ENCODE measurements around the gene SLC30A2.

SLC30A2 gene

DNA sequence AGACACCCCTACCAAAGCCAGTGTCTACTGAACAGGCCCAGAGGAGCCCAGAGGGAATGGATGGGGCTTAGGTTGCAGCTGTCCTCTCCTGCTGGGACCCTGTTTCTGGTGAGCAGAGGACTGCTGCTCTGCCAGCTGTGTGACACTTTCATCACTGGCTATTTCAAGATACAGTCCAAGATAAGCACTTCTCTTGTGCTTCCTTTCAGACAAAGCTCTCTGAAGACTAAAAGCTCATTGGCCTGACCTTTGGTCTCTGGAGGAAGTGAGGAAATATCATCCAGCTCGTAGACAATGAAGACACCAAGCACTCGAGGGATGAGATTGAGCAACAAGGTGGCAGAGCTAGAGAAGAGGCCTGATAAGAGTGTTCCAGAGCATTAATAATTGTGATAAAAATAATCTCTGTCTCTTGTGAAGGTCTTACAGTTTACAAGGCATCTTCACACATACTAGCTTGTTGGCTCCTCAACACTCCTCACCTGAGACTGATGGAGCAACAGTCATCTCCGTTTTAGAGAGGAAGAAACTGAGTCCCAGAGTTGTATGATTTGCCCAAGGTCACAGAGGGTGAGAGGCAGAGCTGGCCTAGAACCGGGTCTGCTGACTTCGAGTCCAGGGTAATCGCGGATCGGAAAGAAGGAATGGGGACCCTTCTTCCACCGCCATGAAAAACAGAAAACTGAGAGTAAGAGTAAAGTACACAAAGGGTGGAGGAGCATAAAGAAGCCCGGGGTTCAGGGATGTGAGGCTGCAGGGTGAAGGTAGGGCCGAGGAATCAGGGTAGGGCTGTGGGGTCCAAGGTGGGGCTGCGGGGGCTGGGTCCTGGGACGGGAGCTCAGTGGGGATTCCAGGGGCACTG, 48.7 kb downstream of the SLC30A2 start:
- no peak for DNase-seq (ENCODE audit: low read depth in 3 of 3)

DNA sequence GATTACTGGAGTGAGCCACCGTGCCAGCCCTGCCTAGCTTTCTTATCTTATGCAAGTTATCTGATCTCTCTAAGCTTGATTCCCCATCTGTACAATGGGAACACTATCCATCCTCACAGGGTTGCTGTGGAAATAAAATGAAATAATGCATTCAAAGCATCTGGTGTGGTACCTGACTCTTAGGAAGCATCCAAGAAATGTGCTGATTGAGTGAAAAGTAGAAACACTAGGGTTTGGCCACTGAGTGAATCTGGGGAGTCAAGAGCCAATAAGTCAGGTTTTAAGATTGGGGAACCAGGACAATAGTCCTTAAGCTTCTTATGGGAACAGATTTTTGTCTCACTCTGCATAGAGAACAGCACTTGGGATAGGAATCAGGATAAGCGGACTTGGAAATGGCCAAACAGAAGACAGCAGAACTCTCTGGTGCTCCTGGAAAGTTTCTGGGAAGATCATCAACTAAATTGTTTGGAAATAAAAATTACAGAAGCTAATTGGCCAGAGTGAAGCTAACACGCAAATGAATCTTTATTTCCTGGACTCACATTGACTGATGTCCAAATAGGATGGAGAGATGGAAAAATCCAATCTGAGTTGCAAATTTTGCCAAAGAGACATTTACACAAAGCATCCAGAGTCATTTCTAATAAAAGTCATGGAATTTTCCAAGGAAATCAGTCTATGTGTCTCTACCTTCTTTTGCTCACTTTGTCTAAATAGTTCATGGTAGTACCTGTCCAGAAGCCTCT, 51.3 kb downstream of the SLC30A2 start:
- DNase-seq (ENCODE audit: low read depth in 3 of 3) = no peak

- DNase-seq (ENCODE audit: low read depth in 3 of 3) = no peak
Measured at GRCh38 chr1:25993197-25993951, 52.5 kb downstream of the SLC30A2 start.

- no peak for DNase-seq (ENCODE audit: low read depth in 3 of 3)
Measured at GRCh38 chr1:25992689-25993171, 53.2 kb downstream of the SLC30A2 start.

DNA sequence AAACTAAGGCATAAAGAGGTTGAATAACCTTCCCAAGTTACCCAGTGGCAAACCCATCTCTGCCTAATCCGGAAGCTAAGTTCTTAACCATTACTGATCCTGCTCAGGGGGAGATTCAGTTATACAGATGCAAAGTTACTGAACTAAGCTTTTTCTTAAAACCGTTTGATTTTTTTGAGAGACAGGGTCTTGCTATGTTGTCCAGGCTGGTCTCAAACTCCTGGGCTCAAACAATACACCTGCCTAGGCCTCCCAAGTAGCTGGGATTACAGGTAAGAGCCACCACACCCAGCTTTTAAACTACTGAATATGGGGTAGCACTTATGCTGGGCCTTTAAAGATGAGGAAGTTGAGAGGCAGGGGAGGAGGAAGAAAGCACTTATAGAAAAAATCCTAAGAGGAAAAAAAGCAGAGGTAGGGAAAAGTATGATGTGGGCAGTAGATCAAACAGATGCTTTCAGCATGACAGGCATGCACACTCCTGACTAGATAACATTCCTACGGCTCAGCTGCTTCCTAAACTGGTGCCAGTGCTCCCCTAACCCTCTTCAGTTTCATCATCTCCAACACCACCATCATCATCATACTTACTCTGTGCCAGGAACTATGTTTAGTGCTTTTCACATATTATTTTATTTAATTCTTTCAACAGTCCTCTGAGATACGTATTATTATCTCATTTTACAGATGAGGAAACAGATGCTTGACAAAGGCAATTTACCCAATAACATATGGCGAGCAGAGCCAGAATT, 53.8 kb downstream of the SLC30A2 start:
- DNase-seq (ENCODE audit: low read depth in 3 of 3) = no peak

DNA sequence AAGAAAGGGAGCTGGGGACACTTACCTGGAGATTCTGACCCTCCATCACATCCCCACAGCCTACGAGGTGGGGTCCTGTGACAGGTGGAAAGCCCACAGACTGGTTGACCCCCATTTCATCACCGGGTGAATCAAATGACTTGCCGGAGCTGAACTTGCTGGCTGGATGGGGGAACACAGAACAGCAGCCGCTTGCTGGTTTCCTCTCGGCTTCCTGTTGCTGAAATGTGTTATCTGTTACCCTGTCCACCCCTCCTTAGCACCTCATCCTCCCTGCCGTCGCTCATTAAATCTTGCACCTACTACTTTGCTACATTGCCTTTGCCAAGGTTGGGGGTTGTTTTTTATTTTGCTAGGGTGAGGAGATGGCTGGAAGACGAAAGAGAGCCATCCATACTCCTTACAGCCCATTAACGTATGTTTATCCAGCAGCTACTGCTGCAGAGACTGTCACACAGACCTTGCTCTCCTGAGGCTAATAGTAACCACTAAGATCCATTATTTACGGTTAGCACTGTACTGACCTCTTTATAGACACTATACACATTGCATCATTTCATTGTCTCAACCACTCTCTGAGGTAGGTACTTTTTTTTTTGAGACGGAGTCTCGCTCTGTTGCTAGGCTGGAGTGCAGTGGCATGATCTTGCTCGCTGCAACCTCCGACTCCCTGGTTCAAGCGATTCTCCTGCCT, 55.1 kb downstream of the SLC30A2 start:
- peak in 1 of 3 experiments; percentile 33 for DNase-seq (ENCODE audit: low read depth in 3 of 3)

DNA sequence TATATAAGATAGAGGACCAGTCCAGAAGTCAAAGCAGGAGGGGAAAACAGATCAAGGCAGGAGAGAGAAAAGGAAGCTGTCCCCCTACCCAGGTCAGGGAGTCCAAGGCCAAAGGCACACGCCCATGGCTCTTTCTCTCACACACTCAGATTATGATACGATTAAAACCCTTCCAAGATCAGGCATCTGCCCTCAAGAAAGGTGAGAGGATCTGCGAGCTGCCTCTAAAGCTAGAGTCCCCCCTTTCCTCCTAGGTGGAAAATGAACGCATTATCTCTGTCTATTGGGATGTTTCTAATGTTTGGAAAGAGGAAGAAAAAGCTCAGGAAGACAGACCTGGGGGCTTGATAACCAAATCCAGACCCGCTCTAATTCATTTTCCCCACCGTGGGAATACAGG, 55.7 kb downstream of the SLC30A2 start:
- no peak for DNase-seq (ENCODE audit: low read depth in 3 of 3)

GRCh38 chr1:25989440-25990234, 56.3 kb downstream of the SLC30A2 start:
- DNase-seq (ENCODE audit: low read depth in 3 of 3) = no peak

DNA sequence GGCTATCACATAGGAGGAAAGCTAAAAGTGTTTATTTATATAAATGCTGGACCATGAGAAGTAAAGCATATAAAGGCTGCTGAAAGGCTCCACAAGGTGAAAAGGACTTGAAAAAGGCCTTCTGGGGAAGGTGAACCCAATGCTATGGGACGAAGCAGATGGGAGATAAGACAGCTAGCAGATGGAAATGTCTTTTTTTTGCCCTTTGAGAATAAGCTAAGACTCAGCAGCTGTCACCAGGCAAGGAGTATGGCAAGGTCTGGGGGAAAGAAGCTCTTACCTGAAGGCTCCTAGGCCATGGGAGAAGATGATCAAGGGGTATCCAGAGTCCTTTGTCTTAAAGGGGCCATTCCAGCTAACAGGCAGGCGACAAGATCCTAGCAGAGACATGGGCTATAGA, 58.0 kb downstream of the SLC30A2 start:
- DNase-seq (ENCODE audit: low read depth in 3 of 3) = no peak
